Lung (tissue), 12 donors: ENCODE results near the gene HSF5. TPM values are rescaled to one million over a fixed set of nuclear protein-coding genes. Genes with fewer than 3 reads are reported as not detected.
A peak's percentile ranks its signal among the peaks of the same experiment; 100 is the strongest.

Experiments used
- ATAC-seq: fragments of 200-7000 bp; cut with Tn5 transposase; one replicate; pipeline ENCODE4 v1.9.1; 2020; ENCODE audit warnings: moderate number of reproducible peaks; ENCODE audit not compliant: insufficient read depth, low FRiP score
- DNase-seq, 3 donors: peaks; one replicate each; pipeline ENCODE4 v3.0.0-alpha.2; 2013 to 2017
- H3K27ac ChIP-seq, 2 donors: one replicate each; pipeline ENCODE4 v1.5.1; 2013; ENCODE audit warnings: mild to moderate bottlenecking in 2 of 2, moderate library complexity in 2 of 2, control low read depth in 1 of 2, inconsistent platforms in 1 of 2, low read depth in 1 of 2, low read length in 1 of 2
- H3K27me3 ChIP-seq, 3 donors: one replicate each; pipeline ENCODE4 v1.5.1; 2013; ENCODE audit warnings: low read length in 2 of 3; ENCODE audit not compliant: control insufficient read depth in 3 of 3, insufficient read depth in 3 of 3
- H3K36me3 ChIP-seq, 4 donors: one replicate each; pipeline ENCODE4 v1.5.1; 2013; ENCODE audit warnings: low read length in 4 of 4, mild to moderate bottlenecking in 1 of 4, moderate library complexity in 1 of 4; ENCODE audit not compliant: control insufficient read depth in 4 of 4, insufficient read depth in 4 of 4
- H3K4me1 ChIP-seq, 5 donors: one replicate each; pipeline ENCODE4 v1.5.1; 2013; ENCODE audit warnings: low read length in 5 of 5, mild to moderate bottlenecking in 2 of 5, moderate library complexity in 1 of 5; ENCODE audit not compliant: control insufficient read depth in 5 of 5, insufficient read depth in 5 of 5
- H3K4me3 ChIP-seq: one replicate; pipeline ENCODE4 v1.5.1; 2013; ENCODE audit warnings: mild to moderate bottlenecking, control low read depth, moderate library complexity
- H3K9ac ChIP-seq, 2 donors: one replicate each; pipeline ENCODE4 v1.5.1; 2013; ENCODE audit warnings: low read length in 2 of 2, control low read depth in 1 of 2; ENCODE audit not compliant: insufficient read depth in 1 of 2
- H3K9me3 ChIP-seq, 4 donors: one replicate each; pipeline ENCODE4 v1.5.1; 2013; ENCODE audit warnings: low read length in 3 of 4, mild to moderate bottlenecking in 1 of 4, moderate library complexity in 1 of 4; ENCODE audit not compliant: control insufficient read depth in 4 of 4, insufficient read depth in 3 of 4
- CTCF ChIP-seq: IDR thresholded peaks from 2 replicates; pipeline ENCODE4 v1.5.1; 2012; ENCODE audit warnings: mild to moderate bottlenecking; ENCODE audit errors: control extremely low read depth, extremely low read depth
- WGBS, 2 donors: extraction: QIAGEN DNeasy Blood & Tissue Kit; methylation state at CpG; one replicate each; pipeline ENCODE4 v1.1.7; 2013; 5-methylcytosine and 5-hydroxymethylcytosine counted together
- polyA plus RNA-seq, 2 donors: library from polyadenylated mRNA; stranded (reverse); fragments of 200-250 nt; gene quantifications; one replicate each; pipeline ENCODE4 v1.2.1, GENCODE V29; 2013
- total RNA-seq, 2 donors: library from RNA; depleted of rRNA in 1 of 2; stranded (reverse); fragments of >200 nt in 1 of 2; gene quantifications; one replicate each; pipeline ENCODE4 v1.2.1, GENCODE V29; 2014 to 2021
- donor health status: control.
- donor health status: control.
- donor health status: Bipolar disorder and iron deficiency.
- donor health status: healthy.
- donor health status: DM: yes; HTN: yes; CAD: no.

Gene HSF5
- total and polyA plus RNA-seq, 4 donors, result 0.02 to 0.17 (median 0.08) TPM

- no peak for DNase-seq
- Histone ChIP-seq H3K9ac (peak overlapping the region; percentile 59 to 85), H3K27ac (peak overlapping the region; percentile 91 to 92), H3K4me1 (peaks cover 0 to 41% (median 13%) of the 10 kb centered on the region in 5 donors), H3K4me3 (peak overlapping the region; percentile 63), H3K36me3 (peaks cover 0 to 11% (median 11%) of the 10 kb centered on the region in 4 donors), H3K9me3 (no peaks in the 10 kb centered on the region), H3K27me3 (no peaks in the 10 kb centered on the region)
- ATAC-seq, result no peak
- WGBS, 2 donors, result 49 to 52% methylated on average over 2 of the region's 2 CpGs
- no peak for TF ChIP-seq CTCF
Measured at GRCh38 chr17:58516644-58517377, 28.6 kb upstream of the HSF5 start.

GRCh38 chr17:58515286-58515685 is 27.1 kb upstream of the HSF5 start:
- H3K4me3 ChIP-seq, result no peak overlapping the region
- no peak for DNase-seq
- WGBS, 2 donors, result 73 to 85% methylated on average over 2 of the region's 2 CpGs
- H3K9ac ChIP-seq, result no peak overlapping the region
- H3K4me1 ChIP-seq, result peaks cover 0 to 41% (median 13%) of the 10 kb centered on the region in 5 donors
- no peaks in the 10 kb centered on the region for H3K27me3 ChIP-seq
- no peaks in the 10 kb centered on the region for H3K9me3 ChIP-seq
- H3K36me3 ChIP-seq, result peaks cover under 1 to 24% (median 22%) of the 10 kb centered on the region in 4 donors
- TF ChIP-seq CTCF, result no peak
- H3K27ac ChIP-seq, result peak overlapping the region; percentile 6 to 71
- ATAC-seq, result no peak

GRCh38 chr17:58514770-58515157 is 26.6 kb upstream of the HSF5 start:
- Histone ChIP-seq H3K9me3 (no peaks in the 10 kb centered on the region), H3K4me3 (peak overlapping the region; percentile 71), H3K9ac (peak overlapping the region in 1 of 2 donors; percentile 69), H3K27ac (peak overlapping the region; percentile 71 to 85), H3K36me3 (peaks cover 5 to 29% (median 25%) of the 10 kb centered on the region in 4 donors), H3K27me3 (no peaks in the 10 kb centered on the region), H3K4me1 (peaks cover 0 to 41% (median 13%) of the 10 kb centered on the region in 5 donors)
- DNase-seq, result no peak
- ATAC-seq, result no peak
- TF ChIP-seq CTCF, result no peak
- 22 to 23% methylated on average over 11 of the region's 11 CpGs for whole genome bisulfite sequencing, 2 donors
